ENCODE measurements around the gene FGB.

Gene FGB

GRCh38 chr4:154562697-154563254 is at the start of gene FGB:
Gene FGB (plus strand): TSS chr4:154563011. CDS start chr4:154563019, 8 bp downstream.
- no peak within 1 kb of the TSS for H3K4me3 ChIP-seq (ENCODE audit: low read length)
- DNase-seq (ENCODE audit: low read depth) = no peak
- no peak for TF ChIP-seq CTCF (IDR thresholded peaks at IDR 0.05; ENCODE audit: insufficient read depth, low read depth, low read length, missing control alignments)

- no peak for DNase-seq (ENCODE audit: low read depth)
- no peak for TF ChIP-seq CTCF (IDR thresholded peaks at IDR 0.05; ENCODE audit: insufficient read depth, low read depth, low read length, missing control alignments)
- H3K4me3 ChIP-seq (ENCODE audit: low read length) = no peak overlapping the region
Measured at GRCh38 chr4:154516318-154517029, 46.3 kb upstream of the FGB start.

DNA sequence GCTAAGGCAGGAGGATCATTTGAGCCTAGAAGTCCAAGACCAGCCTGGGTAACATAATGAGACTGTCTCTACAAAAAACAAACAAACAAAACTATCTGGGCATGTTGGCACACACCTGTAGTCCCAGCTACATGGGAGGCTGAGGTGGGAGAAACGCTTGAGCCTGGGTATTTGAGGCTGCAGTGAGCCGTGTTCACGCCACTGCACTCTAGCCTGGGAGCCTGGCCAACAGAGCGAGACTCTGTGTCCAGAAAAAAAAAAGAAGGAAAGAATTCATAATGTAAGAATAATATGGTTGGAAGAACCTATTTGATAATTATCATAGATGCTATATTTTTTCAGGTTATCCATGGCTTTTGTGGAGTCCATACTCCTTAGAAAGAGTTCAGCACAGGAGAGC is 45.2 kb upstream of the FGB start:
- H3K4me3 ChIP-seq (ENCODE audit: low read length) = no peak overlapping the region
- no peak for TF ChIP-seq CTCF (IDR thresholded peaks at IDR 0.05; ENCODE audit: insufficient read depth, low read depth, low read length, missing control alignments)
- DNase-seq (ENCODE audit: low read depth) = no peak

DNA sequence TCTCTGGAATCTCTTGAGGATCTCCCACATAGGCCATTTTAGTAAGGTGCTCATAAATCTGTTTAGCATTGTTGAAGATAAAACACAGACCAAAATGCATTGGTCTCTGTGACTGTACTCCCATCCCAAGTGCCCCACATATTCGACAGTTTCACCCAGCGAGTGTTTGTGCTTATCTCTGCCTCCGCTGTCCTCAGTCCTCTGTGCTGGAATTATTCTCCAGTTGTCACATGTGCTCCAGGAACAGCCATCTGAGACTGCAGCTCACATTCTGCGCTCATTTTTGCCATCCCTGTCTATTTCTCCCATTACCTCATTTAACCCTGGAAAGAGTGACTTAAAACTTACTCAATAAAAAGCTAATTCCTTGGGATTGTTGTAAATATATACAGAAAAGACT is 43.6 kb upstream of the FGB start:
- DNase-seq (ENCODE audit: low read depth) = no peak
- no peak for TF ChIP-seq CTCF (IDR thresholded peaks at IDR 0.05; ENCODE audit: insufficient read depth, low read depth, low read length, missing control alignments)
- no peak overlapping the region for H3K4me3 ChIP-seq (ENCODE audit: low read length)

DNA sequence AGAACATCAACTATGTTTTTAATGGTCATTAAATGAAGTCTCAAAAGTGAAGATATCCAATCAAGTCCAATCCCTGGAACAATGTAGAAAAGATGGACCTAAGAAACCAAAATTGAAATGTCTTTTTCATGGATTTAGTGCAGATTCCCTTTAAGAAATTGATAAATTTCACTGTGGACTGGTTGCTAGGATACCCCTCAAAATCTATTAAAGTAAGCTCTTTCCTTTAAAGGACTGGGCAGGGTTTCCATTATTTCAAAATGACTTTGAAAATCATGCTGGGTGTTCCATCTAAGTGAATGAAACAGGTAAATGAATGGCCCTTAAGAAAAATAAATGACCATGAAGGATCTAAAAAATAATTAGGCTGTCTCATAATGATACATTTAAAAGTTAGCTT is 41.2 kb upstream of the FGB start:
- TF ChIP-seq CTCF (IDR thresholded peaks at IDR 0.05; ENCODE audit: insufficient read depth, low read depth, low read length, missing control alignments) = no peak
- no peak overlapping the region for H3K4me3 ChIP-seq (ENCODE audit: low read length)
- no peak for DNase-seq (ENCODE audit: low read depth)

DNA sequence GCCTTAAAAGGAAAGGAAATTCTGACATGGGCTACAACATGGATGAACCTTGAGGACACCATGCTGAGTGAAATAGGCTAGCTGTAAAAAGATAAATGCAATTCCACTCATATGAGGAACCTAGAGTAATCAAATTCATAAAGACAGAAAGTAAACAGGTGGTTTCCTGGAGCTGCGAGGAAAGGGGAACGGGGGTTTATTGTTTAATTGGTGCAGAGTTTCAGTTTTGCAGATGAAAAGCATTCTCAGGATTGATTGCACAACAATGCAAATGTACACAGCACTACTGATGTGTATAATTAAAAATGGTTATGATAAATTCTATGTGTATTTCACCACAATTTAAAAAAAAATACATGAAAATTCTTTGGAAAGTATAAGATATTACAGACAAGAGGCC is 36.7 kb upstream of the FGB start:
- H3K4me3 ChIP-seq (ENCODE audit: low read length) = no peak overlapping the region
- TF ChIP-seq CTCF (IDR thresholded peaks at IDR 0.05; ENCODE audit: insufficient read depth, low read depth, low read length, missing control alignments) = no peak
- no peak for DNase-seq (ENCODE audit: low read depth)

- no peak overlapping the region for H3K4me3 ChIP-seq (ENCODE audit: low read length)
- no peak for DNase-seq (ENCODE audit: low read depth)
- no peak for TF ChIP-seq CTCF (IDR thresholded peaks at IDR 0.05; ENCODE audit: insufficient read depth, low read depth, low read length, missing control alignments)
Measured at GRCh38 chr4:154527308-154527707, 35.5 kb upstream of the FGB start.

Measured in epithelial cell of esophagus (primary cell).